H9 (cell line): ENCODE measurements around the gene CCDC110. TPM values are rescaled to one million over a fixed set of nuclear protein-coding genes. Genes with fewer than 3 reads are reported as not detected.

Experiments
- DNase-seq: peaks from one replicate; pipeline ENCODE4 v3.0.0-alpha.2; 2017
- H2AFZ ChIP-seq: one replicate; pipeline ENCODE4 v1.6.1; 2013; ENCODE audit warnings: mild to moderate bottlenecking, low read length, control low read depth, moderate library complexity
- H2AK5ac ChIP-seq: 2 replicates; pipeline ENCODE4 v1.6.1; 2013; ENCODE audit warnings: low read length, control low read depth, mixed read lengths; ENCODE audit not compliant: insufficient read length
- H2BK120ac ChIP-seq: one replicate; pipeline ENCODE4 v1.6.1; 2013; ENCODE audit warnings: low read depth, mild to moderate bottlenecking, low read length, control low read depth, inconsistent platforms; ENCODE audit not compliant: poor library complexity, severe bottlenecking
- H2BK12ac ChIP-seq: 2 replicates; pipeline ENCODE4 v1.6.1; 2013; ENCODE audit warnings: low read length, control low read depth, mixed read lengths, low read depth; ENCODE audit not compliant: insufficient read length
- H2BK15ac ChIP-seq: 2 replicates; pipeline ENCODE4 v1.6.1; 2013; ENCODE audit warnings: low read depth, low read length, control low read depth
- H2BK20ac ChIP-seq: one replicate; pipeline ENCODE4 v1.6.1; 2013; ENCODE audit warnings: low read depth, mild to moderate bottlenecking, low read length, control low read depth, inconsistent platforms; ENCODE audit not compliant: poor library complexity, severe bottlenecking
- H2BK5ac ChIP-seq: 2 replicates; pipeline ENCODE4 v1.6.1; 2013; ENCODE audit warnings: low read length, control low read depth, mixed read lengths; ENCODE audit not compliant: insufficient read length
- H3K14ac ChIP-seq: 2 replicates; pipeline ENCODE4 v1.6.1; 2013; ENCODE audit warnings: low read length, control low read depth; ENCODE audit not compliant: insufficient read depth
- H3K18ac ChIP-seq: 2 replicates; pipeline ENCODE4 v1.6.1; 2013; ENCODE audit warnings: low read depth, mild to moderate bottlenecking, mixed read lengths, low read length, control low read depth; ENCODE audit not compliant: insufficient read length
- H3K23ac ChIP-seq: 2 replicates; pipeline ENCODE4 v1.6.1; 2013; ENCODE audit warnings: low read length, control low read depth, mixed read lengths, low read depth; ENCODE audit not compliant: insufficient read length
- H3K23me2 ChIP-seq: 2 replicates; pipeline ENCODE4 v1.6.1; 2013; ENCODE audit warnings: low read depth, mild to moderate bottlenecking, mixed read lengths, low read length, control low read depth; ENCODE audit not compliant: insufficient read length, poor library complexity, severe bottlenecking
- H3K27ac ChIP-seq: 2 replicates; pipeline ENCODE4 v1.5.1; 2013; ENCODE audit warnings: low read length, control low read depth, mixed read lengths, low read depth; ENCODE audit not compliant: insufficient read length
- H3K27me3 ChIP-seq: 2 replicates; pipeline ENCODE4 v1.6.1; 2013; ENCODE audit warnings: low read length, control low read depth, inconsistent platforms; ENCODE audit not compliant: insufficient read depth
- H3K4ac ChIP-seq: 2 replicates; pipeline ENCODE4 v1.6.1; 2013; ENCODE audit warnings: low read depth, mild to moderate bottlenecking, control low read depth, inconsistent platforms, low read length, moderate library complexity
- H3K4me1 ChIP-seq: 2 replicates; pipeline ENCODE4 v1.6.1; 2013; ENCODE audit warnings: low read length, control low read depth, inconsistent platforms; ENCODE audit not compliant: insufficient read depth
- H3K4me2 ChIP-seq: 2 replicates; pipeline ENCODE4 v1.6.1; 2013; ENCODE audit warnings: low read length, control low read depth, mixed read lengths; ENCODE audit not compliant: insufficient read length, insufficient read depth
- H3K56ac ChIP-seq: 2 replicates; pipeline ENCODE4 v1.6.1; 2013; ENCODE audit warnings: low read depth, mild to moderate bottlenecking, mixed read lengths, low read length, control low read depth; ENCODE audit not compliant: insufficient read length
- H3K79me1 ChIP-seq: 2 replicates; pipeline ENCODE4 v1.6.1; 2013; ENCODE audit warnings: low read depth, mild to moderate bottlenecking, moderate library complexity, low read length, control low read depth, inconsistent platforms; ENCODE audit not compliant: insufficient read depth, poor library complexity, severe bottlenecking
- H3K79me2 ChIP-seq: 2 replicates; pipeline ENCODE4 v1.6.1; 2013; ENCODE audit warnings: low read length, control low read depth, inconsistent platforms; ENCODE audit not compliant: insufficient read depth
- H3K9ac ChIP-seq: 2 replicates; pipeline ENCODE4 v1.6.1; 2013; ENCODE audit warnings: low read length, control low read depth, mixed read lengths; ENCODE audit not compliant: insufficient read length; ENCODE audit errors: extremely low read depth
- H3K9me3 ChIP-seq: one replicate; pipeline ENCODE4 v1.6.1; 2013; ENCODE audit warnings: low read depth, low read length, inconsistent platforms; ENCODE audit not compliant: control insufficient read depth
- H3T11ph ChIP-seq: one replicate; pipeline ENCODE4 v1.6.1; 2013; ENCODE audit warnings: mild to moderate bottlenecking, low read length, control low read depth, inconsistent platforms
- H4K20me1 ChIP-seq: one replicate; pipeline ENCODE4 v1.6.1; 2013; ENCODE audit not compliant: control insufficient read depth, insufficient read length, insufficient read depth
- H4K5ac ChIP-seq: 2 replicates; pipeline ENCODE4 v1.6.1; 2013; ENCODE audit warnings: low read depth, mild to moderate bottlenecking, mixed read lengths, low read length, control low read depth; ENCODE audit not compliant: insufficient read length
- H4K8ac ChIP-seq: replicated peaks from 2 replicates; pipeline ENCODE4 v1.6.1; 2013; ENCODE audit warnings: low read length, control low read depth, mixed read lengths, low read depth; ENCODE audit not compliant: insufficient read length
- H4K91ac ChIP-seq: 2 replicates; pipeline ENCODE4 v1.6.1; 2013; ENCODE audit warnings: low read depth, mild to moderate bottlenecking, moderate library complexity, mixed read lengths, low read length, control low read depth; ENCODE audit not compliant: insufficient read length
- H3K27ac Mint-ChIP-seq, 3 experiments: 2 replicates in 2 of 3; 3 replicates in 1 of 3; pipeline ENCODE4 v1.8.0; 2020 to 2021; ENCODE audit warnings: mixed read lengths in 3 of 3, mild to moderate bottlenecking in 1 of 3, moderate library complexity in 1 of 3
- H3K27me3 Mint-ChIP-seq: 2 replicates; pipeline ENCODE4 v1.8.0; 2021; ENCODE audit warnings: low read depth, mild to moderate bottlenecking, moderate library complexity, mixed read lengths
- H3K36me3 Mint-ChIP-seq, 3 experiments: 2 replicates in 2 of 3; 3 replicates in 1 of 3; pipeline ENCODE4 v1.8.0; 2020 to 2021; ENCODE audit warnings: low read depth in 3 of 3, mixed read lengths in 3 of 3; ENCODE audit not compliant: insufficient read depth in 1 of 3
- H3K4me1 Mint-ChIP-seq, 2 experiments: 2 replicates each; pipeline ENCODE4 v1.8.0; 2020; ENCODE audit warnings: mixed read lengths in 2 of 2
- H3K4me3 Mint-ChIP-seq, 2 experiments: 2 replicates in 1 of 2; 3 replicates in 1 of 2; pipeline ENCODE4 v1.8.0; 2020 to 2021; ENCODE audit warnings: mild to moderate bottlenecking in 2 of 2, mixed read lengths in 2 of 2, moderate library complexity in 1 of 2
- H3K9me3 Mint-ChIP-seq, 2 experiments: 2 replicates in 1 of 2; 3 replicates in 1 of 2; pipeline ENCODE4 v1.8.0; 2020; ENCODE audit warnings: mild to moderate bottlenecking in 2 of 2, mixed read lengths in 2 of 2, moderate library complexity in 1 of 2
- CTCF ChIP-seq: fragments of 200-600 bp; sonication (generic); conservative IDR thresholded peaks from 3 replicates; pipeline ENCODE4 v1.8.0; 2021; ENCODE audit warnings: antibody characterized with exemption, mild to moderate bottlenecking
- WGBS: extraction: QIAGEN DNeasy Blood & Tissue Kit; methylation state at CpG from one replicate; pipeline ENCODE4 v1.1.7; 2013; ENCODE audit warnings: missing lambda C conversion rate, low lambda C conversion rate, mixed read lengths; ENCODE audit not compliant: insufficient read length; ENCODE audit errors: extremely low coverage; 5-methylcytosine and 5-hydroxymethylcytosine counted together
- total RNA-seq: library from RNA; stranded (reverse); gene quantifications from 2 replicates; pipeline ENCODE4 v1.2.1, GENCODE V29; 2021

CCDC110 gene
- total RNA-seq, 1 experiment from 2014 or later: 2.3 TPM

GRCh38 chr4:185399466-185399865 is 72.1 kb downstream of the CCDC110 start:
- Mint-ChIP-seq H3K4me3 (no peak overlapping the region), H3K36me3 (peaks cover 3 to 51% (median 49%) of the 10 kb centered on the region in 3 experiments; a peak in 6 of 7 replicates), H3K27me3 (peaks cover 2% of the 10 kb centered on the region; the same call in 1 of the 2 replicates), H3K4me1 (peaks cover 18 to 22% of the 10 kb centered on the region in 2 experiments), H3K27ac (no peak overlapping the region), H3K9me3 (peaks cover 0 to 2% of the 10 kb centered on the region in 2 experiments; a peak in 1 of 5 replicates)
- Histone ChIP-seq H2BK120ac (no peak overlapping the region), H2AK5ac (no peak overlapping the region), H3K4me2 (no peak overlapping the region), H3K79me2 (no peaks in the 10 kb centered on the region), H2BK15ac (no peak overlapping the region), H2BK20ac (no peak overlapping the region), H2AFZ (no peak overlapping the region), H3K4ac (no peak overlapping the region), H4K20me1 (no peaks in the 10 kb centered on the region), H2BK5ac (no peak overlapping the region), H4K8ac (no peak overlapping the region), H3K18ac (no peak overlapping the region), H3K9ac (no peak overlapping the region), H4K5ac (no peak overlapping the region), H3K23ac (no peak overlapping the region), H3K4me1 (no peaks in the 10 kb centered on the region), H3K27ac (no peak overlapping the region), H3K56ac (no peak overlapping the region), H3K23me2 (peaks cover 9% of the 10 kb centered on the region), H3K27me3 (no peaks in the 10 kb centered on the region), H3T11ph (no peak overlapping the region), H2BK12ac (no peak overlapping the region), H3K79me1 (no peaks in the 10 kb centered on the region), H4K91ac (no peak overlapping the region), H3K14ac (no peak overlapping the region), H3K9me3 (no peaks in the 10 kb centered on the region)
- no peak for DNase-seq
- TF ChIP-seq CTCF: no peak
- WGBS: no CpG with 5 or more reads among the region's 8 CpGs
